GM23248 (cell line): ENCODE results near the gene PELO.

Experiments used
- EZH2 ChIP-seq: fragments of 200-600 bp; sonication (generic); IDR thresholded peaks from 2 replicates; pipeline ENCODE4 v1.6.1; 2018; ENCODE audit warnings: antibody characterized with exemption, mild to moderate bottlenecking; ENCODE audit not compliant: insufficient read depth, poor library complexity, severe bottlenecking
- EZH2phosphoT487 ChIP-seq: fragments of 200-600 bp; sonication (generic); IDR thresholded peaks from 2 replicates; pipeline ENCODE4 v1.6.1; 2018; ENCODE audit warnings: antibody characterized with exemption, moderate library complexity, mild to moderate bottlenecking, low read depth; ENCODE audit not compliant: insufficient read depth

DNA sequence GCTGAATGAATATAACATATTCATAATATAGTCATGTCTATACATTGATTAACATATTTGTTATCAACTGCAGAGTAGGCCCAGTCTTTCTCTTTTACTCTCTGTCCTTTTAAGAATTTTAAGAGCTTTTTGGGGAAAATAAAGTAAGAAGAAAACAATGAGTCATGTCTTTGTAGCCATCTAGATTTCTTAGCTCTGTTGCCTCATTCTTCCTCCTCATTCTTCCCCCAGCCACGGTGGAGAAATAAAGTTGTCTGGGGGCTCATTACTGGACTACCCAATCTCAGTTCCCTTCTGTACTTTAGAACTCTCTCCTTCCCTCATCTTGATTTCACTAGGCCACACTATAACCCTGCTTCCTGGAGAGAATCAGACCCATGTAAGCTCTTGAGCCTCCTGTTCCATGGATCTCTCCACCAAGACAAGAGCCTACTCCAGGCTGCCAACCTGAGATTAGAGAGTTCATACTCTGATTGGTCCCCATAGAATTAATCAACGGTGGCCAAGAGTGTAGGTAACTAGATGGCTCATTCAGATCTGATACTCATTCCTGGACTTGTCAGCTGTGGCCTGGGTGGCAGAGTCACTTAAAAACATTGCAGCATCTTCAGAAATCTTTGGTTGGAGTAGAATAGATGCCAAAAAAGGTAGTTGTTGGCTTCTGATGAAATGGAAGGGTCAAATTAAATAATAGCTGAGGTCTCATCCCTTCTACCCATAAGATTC, 44.2 kb downstream of the PELO start:
- TF ChIP-seq EZH2: no peak
- no peak for TF ChIP-seq EZH2phosphoT487
